ENCODE measurements around the gene CYP2C8. TPM values are rescaled to one million over a fixed set of nuclear protein-coding genes. Genes with fewer than 3 reads are reported as not detected.

CYP2C8 gene
- total RNA-seq, 1 experiment from 2014 or later: not detected

GRCh38 chr10:95035332-95036295, 33.7 kb downstream of the CYP2C8 start:
- no peak overlapping the region for H3K4me3 Mint-ChIP-seq (ENCODE audit: low read depth, unreplicated experiment)
- H3K4me1 Mint-ChIP-seq (ENCODE audit: low read depth, unreplicated experiment): no peaks in the 10 kb centered on the region
- H3K36me3 Mint-ChIP-seq (ENCODE audit: insufficient read depth, unreplicated experiment): no peaks in the 10 kb centered on the region
- intact Hi-C loops (cut with micrococcal nuclease; ENCODE audit: unreplicated experiment): no loop called here
- H3K27me3 Mint-ChIP-seq (ENCODE audit: unreplicated experiment): no peaks in the 10 kb centered on the region
- H3K9me3 Mint-ChIP-seq (ENCODE audit: low read depth, unreplicated experiment): no peaks in the 10 kb centered on the region
- CTCF ChIA-PET: no interaction called here
- no peak overlapping the region for H3K27ac Mint-ChIP-seq (ENCODE audit: unreplicated experiment)
- TF ChIP-seq CTCF (IDR thresholded peaks at IDR 0.05; ENCODE audit: unreplicated experiment): no peak
- no TSS peak for BruUV-seq (replicated peaks)
- DNase-seq: no peak

- no peaks in the 10 kb centered on the region for H3K9me3 Mint-ChIP-seq (ENCODE audit: low read depth, unreplicated experiment)
- H3K4me3 Mint-ChIP-seq (ENCODE audit: low read depth, unreplicated experiment): no peak overlapping the region
- CTCF ChIA-PET: no interaction called here
These were observed 34.9 kb downstream of the CYP2C8 start for GRCh38 chr10:95034401-95034800.

DNA sequence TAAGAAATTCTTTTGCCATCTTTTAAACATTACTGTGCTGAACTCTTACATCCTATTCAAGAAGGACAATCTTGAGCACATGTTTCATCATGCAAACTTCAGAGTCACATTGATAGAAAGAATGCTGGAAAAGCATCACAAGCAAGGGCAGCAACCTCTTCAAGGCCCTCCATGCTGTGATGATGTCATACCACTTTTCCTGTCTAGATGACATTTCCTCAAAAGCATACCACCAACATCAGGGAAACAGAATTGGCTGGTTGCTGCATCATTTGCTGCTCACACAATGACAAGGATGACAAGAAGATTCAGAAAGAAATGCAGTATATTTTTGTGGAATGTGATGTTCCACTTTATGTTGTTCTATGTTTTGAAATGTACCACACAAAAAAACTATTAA, 37.6 kb downstream of the CYP2C8 start:
- no peak overlapping the region for H3K27ac Mint-ChIP-seq (ENCODE audit: unreplicated experiment)
- no peak overlapping the region for H3K4me3 Mint-ChIP-seq (ENCODE audit: low read depth, unreplicated experiment)
- no peaks in the 10 kb centered on the region for H3K36me3 Mint-ChIP-seq (ENCODE audit: insufficient read depth, unreplicated experiment)
- CTCF ChIA-PET: interaction anchor here (0.6 kb wide), 1 partner anchor 1589 kb away, joined by 4 read pairs; no protein-coding TSS in a partner anchor
- no peaks in the 10 kb centered on the region for H3K9me3 Mint-ChIP-seq (ENCODE audit: low read depth, unreplicated experiment)
- no peak for DNase-seq
- no TSS peak for BruUV-seq (replicated peaks)
- H3K4me1 Mint-ChIP-seq (ENCODE audit: low read depth, unreplicated experiment): no peaks in the 10 kb centered on the region
- intact Hi-C loops (cut with micrococcal nuclease; ENCODE audit: unreplicated experiment): no loop called here
- TF ChIP-seq CTCF (IDR thresholded peaks at IDR 0.05; ENCODE audit: unreplicated experiment): no peak
- H3K27me3 Mint-ChIP-seq (ENCODE audit: unreplicated experiment): no peaks in the 10 kb centered on the region

More at GRCh38 chr10:95034401-95034800, 34.9 kb downstream of the CYP2C8 start:
- Mint-ChIP-seq H3K36me3 (ENCODE audit: insufficient read depth, unreplicated experiment) (no peaks in the 10 kb centered on the region), H3K4me1 (ENCODE audit: low read depth, unreplicated experiment) (no peaks in the 10 kb centered on the region), H3K27me3 (ENCODE audit: unreplicated experiment) (no peaks in the 10 kb centered on the region), H3K27ac (ENCODE audit: unreplicated experiment) (no peak overlapping the region)
- DNase-seq: no peak
- TF ChIP-seq CTCF (IDR thresholded peaks at IDR 0.05; ENCODE audit: unreplicated experiment): no peak
- BruUV-seq (replicated peaks): no TSS peak
- intact Hi-C loops (cut with micrococcal nuclease; ENCODE audit: unreplicated experiment): no loop called here

- Mint-ChIP-seq H3K4me1 (ENCODE audit: low read depth, unreplicated experiment) (no peaks in the 10 kb centered on the region), H3K36me3 (ENCODE audit: insufficient read depth, unreplicated experiment) (no peaks in the 10 kb centered on the region), H3K4me3 (ENCODE audit: low read depth, unreplicated experiment) (no peak overlapping the region), H3K9me3 (ENCODE audit: low read depth, unreplicated experiment) (no peaks in the 10 kb centered on the region), H3K27ac (ENCODE audit: unreplicated experiment) (no peak overlapping the region), H3K27me3 (ENCODE audit: unreplicated experiment) (no peaks in the 10 kb centered on the region)
- BruUV-seq (replicated peaks): no TSS peak
- TF ChIP-seq CTCF (IDR thresholded peaks at IDR 0.05; ENCODE audit: unreplicated experiment): no peak
- CTCF ChIA-PET: no interaction called here
- DNase-seq: no peak
- intact Hi-C loops (cut with micrococcal nuclease; ENCODE audit: unreplicated experiment): no loop called here
These were observed 42.8 kb downstream of the CYP2C8 start for GRCh38 chr10:95026461-95026860.
